Measurements from ENCODE around the gene RNASE7. TPM values are rescaled to one million over a fixed set of nuclear protein-coding genes. Genes with fewer than 3 reads are reported as not detected.
"Not testable (repeated sequence)": the region's sequence is repeated elsewhere in the genome, so short reads cannot be mapped to it uniquely, and the experiment has no call there.

RNASE7 gene
- total RNA-seq, 1 donor from 2014 or later, result not detected

DNA sequence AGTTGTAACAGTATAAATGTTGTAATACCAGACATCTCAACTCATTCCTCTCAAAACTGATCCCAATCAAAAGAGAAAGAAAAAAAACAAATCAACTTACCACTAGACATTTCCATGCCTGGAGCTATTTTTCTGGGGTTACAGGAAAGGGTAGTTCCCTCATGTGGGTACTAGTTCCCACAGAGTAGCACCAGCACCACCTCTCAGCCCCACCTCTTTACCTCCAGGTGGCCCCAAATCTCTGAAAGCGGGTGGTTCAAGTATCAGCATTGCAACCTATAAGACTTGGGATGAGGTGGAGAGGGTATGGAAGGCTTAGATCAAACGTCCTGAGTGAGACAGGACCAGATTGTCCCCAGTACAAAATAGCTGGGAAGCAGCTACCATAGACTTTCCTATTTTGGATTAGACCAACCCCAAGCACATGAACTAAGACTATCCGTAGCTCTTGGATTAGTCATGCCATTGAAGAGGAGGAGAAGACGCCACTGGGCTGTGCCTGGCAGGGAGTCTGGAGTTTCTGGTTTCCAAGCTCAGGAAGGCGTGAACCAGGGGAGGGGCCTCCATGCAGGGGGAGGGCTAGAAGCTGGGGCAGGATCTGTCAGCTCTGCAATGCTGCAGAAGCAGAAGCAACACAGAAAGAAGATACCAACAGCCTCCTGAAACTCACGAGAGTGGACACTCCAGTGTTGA, 43.3 kb upstream of the RNASE7 start, which contains the start of gene SLC39A2:
Gene SLC39A2, plus strand, starts transcription at position 620 of the 693 bp plus-strand sequence. CDS start 154 bp downstream, outside the sequence.
- H3K4me3 ChIP-seq, result no peak within 1 kb of the TSS
- intact Hi-C loops (cut with micrococcal nuclease), result no loop called here
- H3K27me3 ChIP-seq (ENCODE audit: low read depth), result no peaks in the 10 kb centered on the region
- H3K36me3 ChIP-seq, result peaks cover 37% of the 10 kb centered on the region
- H3K4me1 ChIP-seq, result peaks cover 7% of the 10 kb centered on the region
- no peaks in the 10 kb centered on the region for H3K9me3 ChIP-seq (replicated peaks)
- peak; percentile 37 for DNase-seq
- no peak within 1 kb of the TSS for H3K27ac ChIP-seq (replicated peaks)
- TF ChIP-seq, protein P1, sequence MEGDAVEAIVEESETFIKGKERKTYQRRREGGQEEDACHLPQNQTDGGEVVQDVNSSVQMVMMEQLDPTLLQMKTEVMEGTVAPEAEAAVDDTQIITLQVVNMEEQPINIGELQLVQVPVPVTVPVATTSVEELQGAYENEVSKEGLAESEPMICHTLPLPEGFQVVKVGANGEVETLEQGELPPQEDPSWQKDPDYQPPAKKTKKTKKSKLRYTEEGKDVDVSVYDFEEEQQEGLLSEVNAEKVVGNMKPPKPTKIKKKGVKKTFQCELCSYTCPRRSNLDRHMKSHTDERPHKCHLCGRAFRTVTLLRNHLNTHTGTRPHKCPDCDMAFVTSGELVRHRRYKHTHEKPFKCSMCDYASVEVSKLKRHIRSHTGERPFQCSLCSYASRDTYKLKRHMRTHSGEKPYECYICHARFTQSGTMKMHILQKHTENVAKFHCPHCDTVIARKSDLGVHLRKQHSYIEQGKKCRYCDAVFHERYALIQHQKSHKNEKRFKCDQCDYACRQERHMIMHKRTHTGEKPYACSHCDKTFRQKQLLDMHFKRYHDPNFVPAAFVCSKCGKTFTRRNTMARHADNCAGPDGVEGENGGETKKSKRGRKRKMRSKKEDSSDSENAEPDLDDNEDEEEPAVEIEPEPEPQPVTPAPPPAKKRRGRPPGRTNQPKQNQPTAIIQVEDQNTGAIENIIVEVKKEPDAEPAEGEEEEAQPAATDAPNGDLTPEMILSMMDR (IDR thresholded peaks at IDR 0.05; ENCODE audit: borderline replicate concordance), result no peak

DNA sequence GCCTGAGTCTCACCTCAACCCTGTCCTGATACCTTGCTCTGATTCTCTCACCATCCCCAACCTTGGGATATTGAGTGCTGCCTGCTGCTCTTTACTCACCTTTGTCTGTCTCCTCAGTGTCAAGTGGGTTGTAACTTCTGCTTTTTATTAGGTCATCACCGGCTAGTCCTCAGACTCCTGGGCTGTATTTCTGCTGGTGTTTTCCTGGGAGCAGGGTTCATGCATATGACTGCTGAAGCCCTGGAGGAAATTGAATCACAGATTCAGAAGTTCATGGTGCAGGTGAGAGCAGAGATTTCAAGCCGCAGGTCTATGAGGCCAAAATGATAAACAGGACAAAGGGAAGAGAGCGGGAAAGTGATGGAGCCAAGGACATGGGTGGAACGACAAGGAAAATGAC, 42.6 kb upstream of the RNASE7 start:
- Histone ChIP-seq H3K4me1 (peaks cover 7% of the 10 kb centered on the region), H3K4me3 (no peak overlapping the region), H3K36me3 (peaks cover 29% of the 10 kb centered on the region), H3K27ac (replicated peaks) (no peak overlapping the region), H3K27me3 (ENCODE audit: low read depth) (no peaks in the 10 kb centered on the region), H3K9me3 (replicated peaks) (no peaks in the 10 kb centered on the region)
- DNase-seq, result no peak
- TF ChIP-seq, protein P1 (IDR thresholded peaks at IDR 0.05; ENCODE audit: borderline replicate concordance), result no peak
- intact Hi-C loops (cut with micrococcal nuclease), result no loop called here

DNA sequence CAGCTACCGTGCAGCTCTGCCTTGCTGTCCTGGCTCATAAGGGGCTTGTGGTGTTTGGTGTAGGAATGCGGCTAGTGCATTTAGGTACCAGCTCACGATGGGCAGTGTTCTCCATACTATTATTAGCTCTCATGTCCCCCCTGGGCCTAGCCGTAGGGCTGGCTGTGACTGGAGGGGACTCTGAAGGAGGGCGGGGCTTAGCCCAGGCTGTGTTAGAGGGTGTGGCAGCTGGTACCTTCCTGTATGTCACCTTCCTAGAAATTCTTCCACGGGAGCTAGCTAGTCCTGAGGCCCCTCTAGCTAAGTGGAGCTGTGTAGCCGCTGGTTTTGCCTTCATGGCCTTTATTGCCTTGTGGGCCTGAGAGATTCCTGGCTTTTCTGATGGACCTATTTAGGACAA, 40.9 kb upstream of the RNASE7 start:
- H3K36me3 ChIP-seq, result peaks cover 13% of the 10 kb centered on the region
- intact Hi-C loops (cut with micrococcal nuclease), result no loop called here
- peaks cover 10% of the 10 kb centered on the region for H3K4me1 ChIP-seq
- no peaks in the 10 kb centered on the region for H3K27me3 ChIP-seq (ENCODE audit: low read depth)
- TF ChIP-seq, protein P1 (IDR thresholded peaks at IDR 0.05; ENCODE audit: borderline replicate concordance), result no peak
- H3K27ac ChIP-seq (replicated peaks), result no peak overlapping the region
- no peak overlapping the region for H3K4me3 ChIP-seq
- H3K9me3 ChIP-seq (replicated peaks), result no peaks in the 10 kb centered on the region
- DNase-seq, result no peak

DNA sequence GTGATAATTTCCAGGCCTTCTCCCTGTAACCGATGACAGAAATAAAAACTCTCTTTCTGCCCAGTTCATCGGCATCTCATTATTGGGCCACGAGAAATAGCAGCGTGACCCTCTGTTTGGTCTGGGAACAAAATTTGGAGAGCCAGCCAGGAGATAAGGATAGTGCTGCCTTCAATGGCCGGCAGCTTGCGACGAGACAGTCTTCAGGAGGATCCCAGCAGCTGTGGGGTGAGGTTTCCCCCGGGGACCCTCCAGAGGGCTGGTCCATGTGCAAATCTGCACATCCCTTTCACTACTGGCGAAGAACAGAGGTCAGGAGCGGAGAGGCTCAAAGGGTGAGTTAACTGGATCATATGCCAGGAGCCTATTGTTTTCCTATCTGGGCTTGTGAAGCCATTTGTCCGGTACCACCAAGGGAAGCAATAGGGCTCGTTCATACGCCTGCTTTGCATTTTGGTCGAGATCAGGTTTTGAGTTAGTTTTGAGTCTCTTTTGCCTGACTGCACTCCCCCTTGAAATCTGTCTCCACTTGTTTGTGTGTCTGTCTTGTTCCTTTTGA, 38.3 kb upstream of the RNASE7 start:
- no peaks in the 10 kb centered on the region for H3K27me3 ChIP-seq (ENCODE audit: low read depth)
- H3K4me1 ChIP-seq, result peaks cover 14% of the 10 kb centered on the region
- TF ChIP-seq, protein P1 (IDR thresholded peaks at IDR 0.05; ENCODE audit: borderline replicate concordance), result no peak
- no peaks in the 10 kb centered on the region for H3K36me3 ChIP-seq
- peak; percentile 50 for DNase-seq
- H3K27ac ChIP-seq (replicated peaks), result peak overlapping the region; percentile 78
- intact Hi-C loops (cut with micrococcal nuclease), result no loop called here
- H3K9me3 ChIP-seq (replicated peaks), result no peaks in the 10 kb centered on the region
- H3K4me3 ChIP-seq, result peak overlapping the region; percentile 64

DNA sequence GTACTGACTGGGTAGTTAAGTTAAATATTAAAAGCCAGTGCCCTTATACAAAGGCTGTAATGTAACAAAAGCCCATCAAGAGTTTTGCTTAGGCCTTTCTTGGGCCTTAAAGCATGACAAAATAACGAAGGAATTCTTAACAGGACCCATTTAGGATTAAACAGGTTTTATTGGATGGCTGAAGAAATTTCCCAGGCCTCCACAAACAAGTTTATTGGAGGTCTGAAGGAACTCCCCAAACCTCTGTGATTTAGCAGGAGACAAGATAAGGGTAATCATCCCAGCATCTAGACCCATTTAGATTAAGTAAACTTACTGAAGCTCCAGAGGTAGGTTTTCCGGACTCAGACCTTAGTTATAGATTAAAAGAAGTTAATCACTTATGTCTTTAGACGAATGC, 32.4 kb upstream of the RNASE7 start:
- H3K27ac ChIP-seq (replicated peaks); DNase-seq; H3K27me3 ChIP-seq (ENCODE audit: low read depth); H3K4me3 ChIP-seq; H3K4me1 ChIP-seq; H3K9me3 ChIP-seq (replicated peaks); H3K36me3 ChIP-seq; intact Hi-C loops (cut with micrococcal nuclease): not testable (repeated sequence)

DNA sequence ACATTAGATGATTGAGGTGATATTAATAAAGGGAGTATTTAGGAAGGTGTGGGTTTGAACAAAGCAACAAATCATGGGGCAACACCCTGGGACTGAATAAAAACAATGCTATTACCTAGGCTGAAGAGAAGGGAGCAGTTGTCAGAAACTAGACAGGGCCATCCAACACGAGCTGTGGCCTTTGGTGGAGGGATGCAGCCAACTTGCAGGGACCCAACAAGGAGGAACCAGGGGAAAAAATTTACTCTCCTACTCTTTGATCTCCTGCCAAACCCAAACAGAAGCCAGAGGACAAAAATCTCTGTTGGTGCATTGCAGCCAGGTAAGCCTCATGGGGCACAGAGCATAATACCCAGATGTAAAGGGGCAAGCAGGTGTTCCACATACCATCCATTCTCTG, 31.0 kb upstream of the RNASE7 start:
- TF ChIP-seq, protein P1 (IDR thresholded peaks at IDR 0.05; ENCODE audit: borderline replicate concordance), result no peak
- Histone ChIP-seq H3K27me3 (ENCODE audit: low read depth) (no peaks in the 10 kb centered on the region), H3K9me3 (replicated peaks) (no peaks in the 10 kb centered on the region), H3K4me3 (no peak overlapping the region), H3K36me3 (peaks cover 1% of the 10 kb centered on the region), H3K27ac (replicated peaks) (no peak overlapping the region), H3K4me1 (peaks cover 19% of the 10 kb centered on the region)
- no peak for DNase-seq
- intact Hi-C loops (cut with micrococcal nuclease), result no loop called here

Measured in left ventricle myocardium inferior (tissue), 1 donor.